CD4-positive, alpha-beta T cell treated with Interleukin-17A for 1 hour (primary cell): ENCODE results near the gene PTPRH.
"Not testable (repeated sequence)": the region's sequence is repeated elsewhere in the genome, so short reads cannot be mapped to it uniquely, and the experiment has no call there.

ENCODE experiments used
- DNase-seq: peaks from one replicate; pipeline ENCODE4 v3.0.0-alpha.2; 2020

Gene PTPRH

GRCh38 chr19:55244004-55244680 is 34.8 kb upstream of the PTPRH start:
- DNase-seq = no peak

- DNase-seq = no peak
Observed at GRCh38 chr19:55242517-55242916, 33.2 kb upstream of the PTPRH start.

- DNase-seq = no peak
Observed at GRCh38 chr19:55241935-55242464, 32.7 kb upstream of the PTPRH start.

GRCh38 chr19:55241143-55241934 is 32.0 kb upstream of the PTPRH start:
- no peak for DNase-seq

- no peak for DNase-seq
Observed at GRCh38 chr19:55240713-55241020, 31.4 kb upstream of the PTPRH start.

- no peak for DNase-seq
Observed at GRCh38 chr19:55239004-55239403, 29.7 kb upstream of the PTPRH start.

- DNase-seq = no peak
Observed at GRCh38 chr19:55238030-55238429, 28.7 kb upstream of the PTPRH start.

GRCh38 chr19:55232986-55233385 is 23.7 kb upstream of the PTPRH start:
- no peak for DNase-seq

- DNase-seq = no peak
Observed at GRCh38 chr19:55232286-55232602, 22.9 kb upstream of the PTPRH start.

GRCh38 chr19:55231391-55232285 is 22.3 kb upstream of the PTPRH start:
- DNase-seq = no peak

GRCh38 chr19:55230780-55231179 is 21.5 kb upstream of the PTPRH start:
- DNase-seq = no peak

- DNase-seq = no peak
Observed at GRCh38 chr19:55230329-55230728, 21.0 kb upstream of the PTPRH start.

GRCh38 chr19:55229789-55230182 is 20.5 kb upstream of the PTPRH start:
- DNase-seq = no peak

- DNase-seq = no peak
Observed at GRCh38 chr19:55229145-55229788, 20.0 kb upstream of the PTPRH start.

- DNase-seq = no peak
Observed at GRCh38 chr19:55228403-55229031, 19.2 kb upstream of the PTPRH start, which contains the start of gene TMEM86B. TMEM86B (minus strand) TSS chr19:55228763; CDS start chr19:55228741, 22 bp downstream.

- DNase-seq = no peak
Observed at GRCh38 chr19:55228015-55228391, 18.7 kb upstream of the PTPRH start.

GRCh38 chr19:55227241-55228014 is 18.1 kb upstream of the PTPRH start:
- DNase-seq = no peak

GRCh38 chr19:55226788-55227187 is 17.5 kb upstream of the PTPRH start:
- no peak for DNase-seq

- no peak for DNase-seq
Observed at GRCh38 chr19:55226273-55226672, 17.0 kb upstream of the PTPRH start.

- DNase-seq = no peak
Observed at GRCh38 chr19:55225415-55225958, 16.2 kb upstream of the PTPRH start.

GRCh38 chr19:55224679-55225414 is 15.5 kb upstream of the PTPRH start:
- DNase-seq = not testable (repeated sequence)
